Aortic smooth muscle cell (primary cell): ENCODE data around the gene RASEF. TPM values are rescaled to one million over a fixed set of nuclear protein-coding genes. Genes with fewer than 3 reads are reported as not detected.

ENCODE experiments used
- total RNA-seq: library from RNA; depleted of rRNA; stranded (reverse); fragments of >200 nt; gene quantifications from 2 replicates; pipeline ENCODE4 v1.2.3, GENCODE V29; 2014

The RASEF gene
- under 0.01 and 0.06 TPM in 2 replicates for total RNA-seq

DNA sequence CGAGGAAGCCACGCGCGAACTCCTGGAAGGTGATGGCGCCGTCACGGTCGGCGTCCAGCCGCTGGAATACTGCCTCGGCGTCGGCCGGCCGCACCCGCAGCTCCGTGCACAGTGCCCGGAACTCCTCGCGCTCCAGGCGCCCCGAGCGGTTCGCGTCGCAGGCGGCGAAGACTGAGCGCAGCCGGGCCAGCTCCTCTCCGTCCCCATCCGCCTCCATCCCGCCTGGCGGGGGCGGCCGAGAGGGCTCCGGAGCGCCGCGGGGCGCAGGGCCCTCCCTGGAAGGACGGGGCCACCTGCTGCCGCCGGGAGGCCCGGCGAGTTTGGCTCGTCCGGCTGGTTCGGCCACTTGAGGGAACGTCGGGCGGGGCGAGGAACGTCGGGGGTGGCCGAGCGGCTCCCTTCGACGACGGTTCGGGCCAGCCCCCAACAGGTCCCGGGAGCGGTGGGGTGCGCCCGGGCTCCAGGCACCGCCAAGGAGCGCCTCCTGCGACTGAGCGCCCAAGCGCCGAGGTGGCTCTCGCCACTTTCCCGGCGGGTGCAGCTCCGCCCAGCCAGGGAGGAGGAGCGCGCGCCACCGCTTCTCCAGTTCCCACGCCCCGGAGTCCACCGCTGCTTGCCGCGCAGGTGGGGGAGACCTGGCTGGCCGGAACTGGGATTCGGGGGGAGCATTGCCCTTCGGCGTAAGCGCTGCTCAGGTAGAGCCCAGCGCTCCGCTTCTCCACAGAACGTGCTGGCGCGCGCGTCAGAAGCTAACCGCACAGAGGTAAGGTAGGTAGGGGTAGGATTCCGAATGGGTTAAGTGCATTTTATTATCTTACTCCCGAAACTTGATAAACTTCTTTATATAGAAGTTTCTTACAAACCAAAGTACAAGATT lies at the start of gene RASEF:
Gene RASEF (minus strand): TSS at position 492 of the 877 bp plus-strand sequence. CDS start 275 bp downstream, at position 217.

